PC-3 (cell line): ENCODE data around the gene STX1A.

Source experiments
- EZH2 ChIP-seq: fragments of 300-600 bp; sonication (generic); IDR thresholded peaks from one replicate; pipeline ENCODE4 v1.6.1; 2017; ENCODE audit warnings: antibody characterized with exemption, mild to moderate bottlenecking, low read length; ENCODE audit not compliant: unreplicated experiment
- EZH2phosphoT487 ChIP-seq: fragments of 300-600 bp; sonication (generic); IDR thresholded peaks from 2 replicates; pipeline ENCODE4 v1.6.1; 2018; ENCODE audit warnings: mild to moderate bottlenecking, antibody characterized with exemption, low read length, borderline replicate concordance
- TF ChIP-seq, protein P1 (sequence below): fragments of 300-600 bp; sonication (generic); conservative IDR thresholded peaks from 2 replicates; pipeline ENCODE4 v1.5.1; 2017; ENCODE audit warnings: antibody characterized with exemption, low read depth, mild to moderate bottlenecking, low read length

GRCh38 chr7:73667344-73668102 lies 51.9 kb downstream of the STX1A start, which contains the start of gene VPS37D:
- TF ChIP-seq, protein P1, sequence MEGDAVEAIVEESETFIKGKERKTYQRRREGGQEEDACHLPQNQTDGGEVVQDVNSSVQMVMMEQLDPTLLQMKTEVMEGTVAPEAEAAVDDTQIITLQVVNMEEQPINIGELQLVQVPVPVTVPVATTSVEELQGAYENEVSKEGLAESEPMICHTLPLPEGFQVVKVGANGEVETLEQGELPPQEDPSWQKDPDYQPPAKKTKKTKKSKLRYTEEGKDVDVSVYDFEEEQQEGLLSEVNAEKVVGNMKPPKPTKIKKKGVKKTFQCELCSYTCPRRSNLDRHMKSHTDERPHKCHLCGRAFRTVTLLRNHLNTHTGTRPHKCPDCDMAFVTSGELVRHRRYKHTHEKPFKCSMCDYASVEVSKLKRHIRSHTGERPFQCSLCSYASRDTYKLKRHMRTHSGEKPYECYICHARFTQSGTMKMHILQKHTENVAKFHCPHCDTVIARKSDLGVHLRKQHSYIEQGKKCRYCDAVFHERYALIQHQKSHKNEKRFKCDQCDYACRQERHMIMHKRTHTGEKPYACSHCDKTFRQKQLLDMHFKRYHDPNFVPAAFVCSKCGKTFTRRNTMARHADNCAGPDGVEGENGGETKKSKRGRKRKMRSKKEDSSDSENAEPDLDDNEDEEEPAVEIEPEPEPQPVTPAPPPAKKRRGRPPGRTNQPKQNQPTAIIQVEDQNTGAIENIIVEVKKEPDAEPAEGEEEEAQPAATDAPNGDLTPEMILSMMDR = peak; percentile 53
- TF ChIP-seq EZH2phosphoT487 (no peak), EZH2 (no peak)
